ENCODE data around the gene FGGY.
"Not testable (repeated sequence)": the region's sequence is repeated elsewhere in the genome, so short reads cannot be mapped to it uniquely, and the experiment has no call there.

GRCh38 chr1:59710920-59711319, 414.0 kb downstream of the FGGY start:
- TF ChIP-seq CTCF, POLR2A (IDR thresholded peaks at IDR 0.05): not testable (repeated sequence)

Data from body of pancreas (tissue), 4 donors.